Measurements from ENCODE around the gene TGFBR3. TPM values are rescaled to one million over a fixed set of nuclear protein-coding genes. Genes with fewer than 3 reads are reported as not detected.
A peak's percentile ranks its signal among the peaks of the same experiment; 100 is the strongest.

TGFBR3 gene
- total RNA-seq, 1 donor, result 32.2 TPM

- no peaks in the 10 kb centered on the region for H3K27me3 ChIP-seq (ENCODE audit: insufficient read depth, low read length)
- H3K4me2 ChIP-seq (ENCODE audit: insufficient read depth, low read length), result no peak overlapping the region
- no peaks in the 10 kb centered on the region for H3K9me3 ChIP-seq (ENCODE audit: low read depth, low read length)
- TF ChIP-seq CTCF (IDR thresholded peaks at IDR 0.05; ENCODE audit: extremely low read depth, low read depth, low read length), result no peak
- no peaks in the 10 kb centered on the region for H3K36me3 ChIP-seq (ENCODE audit: insufficient read depth, low read length)
- H3K4me3 ChIP-seq (ENCODE audit: insufficient read depth, low read length), result no peak overlapping the region
- peaks cover 13% of the 10 kb centered on the region for H3K4me1 ChIP-seq (ENCODE audit: insufficient read depth, low read length)
- no peak overlapping the region for H3K27ac ChIP-seq (ENCODE audit: low read depth, low read length)
- no peak overlapping the region for H2AFZ ChIP-seq (ENCODE audit: low read length)
- DNase-seq (ENCODE audit: insufficient read length, low spot score, missing footprints), result no peak
- no peaks in the 10 kb centered on the region for H4K20me1 ChIP-seq (ENCODE audit: insufficient read depth, low read length)
- H3K79me2 ChIP-seq (ENCODE audit: insufficient read depth, low read length), result no peaks in the 10 kb centered on the region
These were observed 115.2 kb downstream of the TGFBR3 start for GRCh38 chr1:91770667-91771268.

GRCh38 chr1:91769742-91770141 is 116.2 kb downstream of the TGFBR3 start:
- DNase-seq (ENCODE audit: insufficient read length, low spot score, missing footprints), result no peak

GRCh38 chr1:91768786-91769725 is 116.9 kb downstream of the TGFBR3 start:
- H3K4me3 ChIP-seq (ENCODE audit: insufficient read depth, low read length), result no peak overlapping the region
- no peak for TF ChIP-seq CTCF (IDR thresholded peaks at IDR 0.05; ENCODE audit: extremely low read depth, low read depth, low read length)
- no peaks in the 10 kb centered on the region for H3K79me2 ChIP-seq (ENCODE audit: insufficient read depth, low read length)
- peak overlapping the region; percentile 4 for H3K4me2 ChIP-seq (ENCODE audit: insufficient read depth, low read length)
- no peaks in the 10 kb centered on the region for H3K27me3 ChIP-seq (ENCODE audit: insufficient read depth, low read length)
- no peaks in the 10 kb centered on the region for H4K20me1 ChIP-seq (ENCODE audit: insufficient read depth, low read length)
- H3K36me3 ChIP-seq (ENCODE audit: insufficient read depth, low read length), result no peaks in the 10 kb centered on the region
- H3K27ac ChIP-seq (ENCODE audit: low read depth, low read length), result peak overlapping the region; percentile 35
- H3K9me3 ChIP-seq (ENCODE audit: low read depth, low read length), result no peaks in the 10 kb centered on the region
- DNase-seq (ENCODE audit: insufficient read length, low spot score, missing footprints), result no peak
- no peak overlapping the region for H2AFZ ChIP-seq (ENCODE audit: low read length)
- peaks cover 18% of the 10 kb centered on the region for H3K4me1 ChIP-seq (ENCODE audit: insufficient read depth, low read length)

More at GRCh38 chr1:91769742-91770141, 116.2 kb downstream of the TGFBR3 start:
- Histone ChIP-seq H3K9me3 (ENCODE audit: low read depth, low read length) (no peaks in the 10 kb centered on the region), H3K79me2 (ENCODE audit: insufficient read depth, low read length) (no peaks in the 10 kb centered on the region), H3K27ac (ENCODE audit: low read depth, low read length) (peak overlapping the region; percentile 35), H2AFZ (ENCODE audit: low read length) (peak overlapping the region; percentile 12), H4K20me1 (ENCODE audit: insufficient read depth, low read length) (no peaks in the 10 kb centered on the region), H3K4me2 (ENCODE audit: insufficient read depth, low read length) (no peak overlapping the region), H3K27me3 (ENCODE audit: insufficient read depth, low read length) (no peaks in the 10 kb centered on the region), H3K36me3 (ENCODE audit: insufficient read depth, low read length) (no peaks in the 10 kb centered on the region), H3K4me1 (ENCODE audit: insufficient read depth, low read length) (peaks cover 13% of the 10 kb centered on the region), H3K4me3 (ENCODE audit: insufficient read depth, low read length) (no peak overlapping the region)
- no peak for TF ChIP-seq CTCF (IDR thresholded peaks at IDR 0.05; ENCODE audit: extremely low read depth, low read depth, low read length)

- TF ChIP-seq CTCF (IDR thresholded peaks at IDR 0.05; ENCODE audit: extremely low read depth, low read depth, low read length), result no peak
- no peaks in the 10 kb centered on the region for H4K20me1 ChIP-seq (ENCODE audit: insufficient read depth, low read length)
- no peak for DNase-seq (ENCODE audit: insufficient read length, low spot score, missing footprints)
- no peaks in the 10 kb centered on the region for H3K27me3 ChIP-seq (ENCODE audit: insufficient read depth, low read length)
- H3K36me3 ChIP-seq (ENCODE audit: insufficient read depth, low read length), result no peaks in the 10 kb centered on the region
- H2AFZ ChIP-seq (ENCODE audit: low read length), result no peak overlapping the region
- H3K79me2 ChIP-seq (ENCODE audit: insufficient read depth, low read length), result no peaks in the 10 kb centered on the region
- H3K4me3 ChIP-seq (ENCODE audit: insufficient read depth, low read length), result no peak overlapping the region
- peaks cover 18% of the 10 kb centered on the region for H3K4me1 ChIP-seq (ENCODE audit: insufficient read depth, low read length)
- H3K4me2 ChIP-seq (ENCODE audit: insufficient read depth, low read length), result no peak overlapping the region
- H3K9me3 ChIP-seq (ENCODE audit: low read depth, low read length), result no peaks in the 10 kb centered on the region
- no peak overlapping the region for H3K27ac ChIP-seq (ENCODE audit: low read depth, low read length)
These were observed 117.8 kb downstream of the TGFBR3 start for GRCh38 chr1:91768120-91768519.
